CD4-positive, alpha-beta T cell treated with Interleukin-6 for 4 hours (primary cell): ENCODE measurements around the gene C3AR1.
"Not testable (repeated sequence)": the region's sequence is repeated elsewhere in the genome, so short reads cannot be mapped to it uniquely, and the experiment has no call there.

Experiments used
- DNase-seq: peaks from one replicate; pipeline ENCODE4 v3.0.0-alpha.2; 2020; ENCODE audit warnings: mixed read lengths

C3AR1 gene

DNA sequence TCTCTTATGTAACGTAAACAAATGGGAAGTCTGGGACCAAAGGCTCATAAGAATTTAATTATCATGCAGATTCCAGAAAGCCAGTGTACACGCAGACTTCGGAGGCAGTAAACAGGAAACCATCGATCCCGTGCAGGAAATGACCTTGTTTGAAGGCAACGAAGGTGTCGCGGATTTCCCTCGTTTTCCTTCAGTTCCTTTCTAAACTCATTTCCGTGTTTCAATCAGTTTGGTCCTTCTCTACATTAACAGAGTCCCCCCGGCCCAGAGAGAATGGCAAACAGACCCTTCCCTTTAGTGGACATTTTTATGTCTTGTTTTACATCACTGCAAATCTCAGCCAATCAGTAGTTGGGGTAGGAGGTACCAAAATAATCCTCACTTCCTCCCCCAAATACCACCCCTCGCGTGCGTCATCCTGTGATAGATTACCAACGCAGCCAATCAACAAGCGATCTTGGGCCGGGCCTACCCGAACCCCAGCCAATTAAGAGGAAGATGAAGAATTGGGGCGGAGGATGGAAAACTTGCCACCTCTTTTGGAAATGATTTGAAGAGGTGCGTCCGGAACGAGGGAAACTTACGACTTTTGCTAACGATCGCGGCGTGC is 39.8 kb downstream of the C3AR1 start:
- peak; percentile 96 for DNase-seq

DNA sequence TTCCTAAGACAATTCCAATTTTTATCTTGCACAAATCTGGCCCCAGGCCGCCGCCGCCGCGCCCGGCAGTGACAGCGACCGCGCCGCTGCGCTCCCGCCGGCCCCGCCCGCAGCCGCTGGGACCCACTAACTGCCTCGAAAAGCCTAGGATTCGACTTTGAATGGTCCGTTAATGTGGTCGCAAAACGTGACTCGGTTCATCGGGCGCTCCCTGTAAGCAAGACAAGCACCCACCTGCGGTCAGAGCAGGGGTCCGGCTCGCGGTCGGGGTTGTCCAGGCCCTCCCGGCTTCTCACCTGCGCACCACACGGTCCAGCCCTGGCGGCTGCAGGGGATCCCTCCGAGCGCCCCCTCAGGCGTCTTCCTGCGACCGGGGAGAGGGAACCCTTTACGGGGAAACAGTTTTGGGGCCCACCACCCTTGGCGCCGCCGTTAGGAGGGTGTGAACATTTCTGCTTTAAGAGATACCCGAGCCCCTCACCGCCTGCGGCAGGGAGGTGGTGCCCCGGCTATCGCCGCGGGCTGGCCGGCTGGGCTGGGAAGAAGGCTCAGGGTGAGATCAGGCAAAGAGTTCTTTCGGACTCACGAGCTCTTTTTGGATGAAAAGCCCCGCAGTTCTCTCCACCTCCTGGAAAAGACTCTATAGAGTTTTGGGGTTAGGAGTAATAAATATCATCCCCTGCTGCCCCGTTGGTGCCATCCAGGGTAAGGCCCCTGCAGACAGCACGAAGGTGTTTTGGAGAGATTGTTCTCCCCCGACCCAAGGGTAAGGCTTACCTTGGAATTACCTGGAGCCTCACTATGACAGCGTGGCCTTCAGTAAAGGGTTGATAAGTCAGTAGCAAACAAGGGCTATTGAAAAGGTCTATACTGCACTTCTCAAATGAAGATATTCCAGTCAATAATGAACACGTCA is 47.2 kb downstream of the C3AR1 start:
- peak; percentile 35 for DNase-seq

DNA sequence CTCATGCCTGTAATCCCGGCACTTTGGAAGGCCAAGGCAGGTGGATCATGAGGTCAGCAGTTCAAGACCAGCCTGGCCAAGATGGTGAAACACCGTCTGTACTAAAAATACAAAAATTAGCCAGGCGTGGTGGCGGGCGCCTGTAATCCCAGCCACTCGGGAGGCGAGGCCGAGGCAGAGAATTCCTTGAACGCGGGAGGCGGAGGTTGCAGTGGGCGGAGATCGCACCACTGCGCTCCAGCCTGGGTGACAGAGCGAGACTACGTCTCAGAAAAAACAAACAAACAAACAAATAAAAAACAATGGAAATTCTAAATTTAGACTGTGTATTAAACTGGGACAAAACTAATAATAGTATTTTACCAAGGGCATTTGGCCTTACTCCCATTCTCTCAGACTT is 47.9 kb downstream of the C3AR1 start:
- DNase-seq = not testable (repeated sequence)

- DNase-seq = no peak
Measured at GRCh38 chr12:8014836-8015235, 51.3 kb downstream of the C3AR1 start.

- DNase-seq = no peak
Measured at GRCh38 chr12:8012651-8013309, 53.4 kb downstream of the C3AR1 start.

DNA sequence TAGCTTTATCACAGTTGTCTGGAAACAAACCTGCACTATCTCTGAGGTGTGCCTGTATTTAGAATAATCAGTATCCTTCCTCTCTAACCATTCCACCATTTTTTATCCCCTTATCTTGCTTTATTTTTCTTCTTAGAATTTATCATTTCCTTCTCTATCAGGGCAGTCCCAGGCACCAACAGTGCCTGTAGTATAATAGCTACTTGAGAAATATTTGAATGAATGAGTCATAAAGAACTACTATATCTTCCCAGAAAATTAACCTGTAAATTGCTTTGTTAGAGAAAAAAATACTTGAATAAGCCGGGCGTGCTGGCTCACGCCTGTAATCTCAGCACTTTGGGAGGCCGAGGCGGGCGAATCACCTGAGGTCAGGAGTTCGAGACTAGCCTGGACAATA is 54.8 kb downstream of the C3AR1 start:
- DNase-seq = no peak
